ENCODE results near the gene MYL3.

GRCh38 chr3:46865546-46865945 is 2.3 kb upstream of the MYL3 start:
- TF ChIP-seq ZFX (IDR thresholded peaks at IDR 0.05; ENCODE audit: borderline replicate concordance) (no peak), CTCF (IDR thresholded peaks at IDR 0.05) (no peak)

Measured in 22Rv1 (cell line).